Neural cell (in vitro differentiated cells): Measurements from ENCODE around the gene ZIC4.

ENCODE experiments used
- CTCF ChIP-seq: fragments of 450-650 bp; IDR thresholded peaks from 2 replicates; pipeline ENCODE4 v1.5.1; 2014; ENCODE audit warnings: antibody characterized with exemption, mild to moderate bottlenecking, moderate library complexity; ENCODE audit not compliant: poor library complexity, severe bottlenecking
- EP300 ChIP-seq: fragments of 450-650 bp; conservative IDR thresholded peaks from 2 replicates; pipeline ENCODE4 v1.6.1; 2014; ENCODE audit warnings: antibody characterized with exemption, mild to moderate bottlenecking, moderate library complexity; ENCODE audit not compliant: poor library complexity, severe bottlenecking
- POLR2AphosphoS5 ChIP-seq: IDR thresholded peaks from 2 replicates; pipeline ENCODE4 v1.6.1; 2012
- REST ChIP-seq: IDR thresholded peaks from 2 replicates; pipeline ENCODE4 v1.6.1; 2012; ENCODE audit warnings: borderline replicate concordance

- TF ChIP-seq REST: no peak
- no peak for TF ChIP-seq CTCF
- no peak for TF ChIP-seq POLR2AphosphoS5
- no peak for TF ChIP-seq EP300
These were observed 69.6 kb downstream of the ZIC4 start for GRCh38 chr3:147336543-147337278.
